ENCODE measurements around the gene RELN.
"Not testable (repeated sequence)": the region's sequence is repeated elsewhere in the genome, so short reads cannot be mapped to it uniquely, and the experiment has no call there.

The RELN gene

DNA sequence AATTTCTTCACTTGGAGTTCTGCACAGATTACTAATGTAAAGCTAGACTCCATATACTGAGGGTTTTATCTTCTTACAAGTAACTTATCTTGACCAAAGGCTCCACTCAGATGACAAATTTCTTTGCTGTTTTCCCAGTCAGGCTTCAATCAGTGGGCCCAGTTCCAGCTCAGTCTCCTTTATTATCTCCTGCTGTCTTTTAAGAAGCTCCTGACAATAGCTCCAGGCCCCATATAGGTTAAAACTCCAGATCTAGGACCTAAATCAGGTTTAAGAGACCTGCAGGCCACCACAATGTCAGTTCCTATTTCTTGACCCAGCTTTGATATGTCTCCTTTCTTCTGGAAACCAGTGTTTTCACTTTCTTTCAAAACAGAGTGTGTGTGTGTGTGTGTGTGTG lies 165.2 kb downstream of the RELN start:
- DNase-seq, result no peak

DNA sequence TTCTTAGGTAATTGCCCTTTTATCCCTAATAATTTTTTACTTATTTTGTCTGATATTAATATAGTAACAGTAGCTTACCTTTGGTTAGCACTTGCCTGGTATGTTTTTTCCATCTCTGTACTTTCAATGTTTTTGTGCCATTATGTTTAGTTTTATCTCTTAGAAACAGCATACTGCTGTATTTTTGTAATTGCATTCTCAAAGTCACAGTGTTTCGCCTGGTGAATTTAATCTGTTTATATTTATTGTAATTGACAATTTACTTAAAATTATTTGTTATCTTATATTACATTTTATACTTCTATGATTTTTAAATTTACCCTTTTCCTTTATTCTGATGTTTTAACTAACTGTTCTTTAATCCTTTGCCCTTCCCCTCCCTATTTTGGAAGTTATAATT lies 166.4 kb downstream of the RELN start:
- DNase-seq, result no peak

DNA sequence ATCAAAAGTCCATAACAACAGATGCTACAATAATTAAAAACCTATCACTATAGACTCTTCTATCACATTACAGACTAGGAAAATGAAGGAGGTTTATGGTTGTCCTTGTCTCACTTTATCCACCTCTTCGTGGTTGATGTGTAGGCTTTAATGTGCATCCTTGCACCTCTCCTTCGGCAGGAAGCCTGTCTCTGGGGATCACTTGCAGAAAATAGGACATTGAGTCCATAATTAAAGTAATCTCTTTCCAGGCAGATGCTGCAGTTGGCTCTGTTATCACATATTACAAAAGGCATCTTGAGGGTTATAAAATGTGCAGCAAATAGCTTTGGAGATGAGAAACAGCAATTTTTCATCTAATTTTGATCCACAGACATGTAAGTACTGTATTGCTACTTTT lies 168.4 kb downstream of the RELN start:
- DNase-seq, result no peak

DNA sequence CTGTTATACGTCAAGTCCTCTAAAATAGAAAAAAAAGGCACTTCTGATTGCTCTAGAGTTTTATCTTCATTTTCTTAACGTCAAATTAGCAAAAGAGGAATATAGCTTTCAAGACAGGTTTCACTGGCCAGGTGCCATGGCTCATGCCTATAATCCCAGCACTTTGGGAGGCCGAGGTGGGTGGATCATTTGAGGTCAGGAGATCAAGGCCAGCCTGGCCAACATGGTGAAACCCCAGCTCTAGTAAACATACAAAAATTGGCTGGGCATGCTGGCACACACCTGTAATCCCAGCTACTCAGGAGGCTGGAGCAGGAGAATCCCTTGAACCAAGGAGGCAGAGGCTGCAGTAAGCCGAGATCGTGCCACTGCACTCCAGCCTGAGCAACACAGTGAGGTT lies 173.5 kb downstream of the RELN start:
- DNase-seq, result not testable (repeated sequence)

DNA sequence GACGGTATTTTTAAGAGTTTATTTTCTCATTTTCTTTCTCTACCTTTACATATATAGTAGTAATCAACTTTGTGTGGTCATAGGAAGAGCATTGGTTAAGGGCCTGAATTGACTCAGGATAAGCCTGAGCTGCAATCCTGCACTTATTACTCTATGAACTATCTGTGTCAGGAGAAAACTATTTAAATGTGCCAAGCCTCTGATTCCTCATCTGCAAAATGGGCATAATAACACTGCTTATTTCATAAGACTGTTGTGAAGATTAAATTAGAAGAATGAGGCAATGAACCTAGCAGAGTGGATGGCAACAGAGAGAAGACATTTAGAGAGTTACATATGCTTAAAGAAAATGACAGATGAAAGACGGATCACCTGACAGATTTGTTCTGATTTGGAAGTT lies 175.5 kb downstream of the RELN start:
- no peak for DNase-seq

DNA sequence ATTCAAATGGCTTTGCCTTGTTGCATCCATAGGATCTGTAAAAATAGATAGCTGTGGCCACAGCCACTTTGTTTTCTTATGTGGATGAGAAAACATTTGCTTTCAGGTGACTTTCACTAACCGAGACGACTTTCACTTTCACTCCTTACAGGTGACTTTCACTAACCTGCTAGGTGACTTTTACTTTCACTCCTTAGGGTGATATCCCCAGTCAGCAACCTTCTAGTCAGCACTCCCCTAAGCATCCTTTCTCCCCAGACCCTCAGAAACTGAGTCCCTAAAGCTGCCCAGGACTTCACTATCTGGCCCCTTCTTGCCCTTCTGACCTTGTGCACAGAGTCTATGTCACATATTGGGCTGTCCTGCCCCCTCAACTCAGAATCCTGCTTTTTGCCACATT lies 177.5 kb downstream of the RELN start:
- no peak for DNase-seq

DNA sequence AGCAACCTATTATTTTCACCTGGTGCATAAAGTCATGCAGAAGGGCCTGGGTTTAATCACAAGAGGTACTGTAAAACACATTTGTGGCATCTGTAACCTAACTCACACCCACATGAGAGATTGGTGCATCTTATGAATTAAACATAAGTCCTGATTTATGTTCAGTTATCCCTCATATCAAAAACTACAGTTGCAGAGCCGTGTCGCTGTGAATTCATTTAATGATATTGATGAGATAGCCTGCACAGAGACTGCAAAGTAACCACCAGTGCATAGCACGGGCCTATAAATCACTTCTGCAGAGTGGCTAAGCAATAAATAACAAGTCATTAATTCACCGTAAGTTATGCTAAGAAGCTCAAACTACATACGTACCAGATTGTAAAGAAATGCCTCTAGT lies 178.2 kb downstream of the RELN start:
- no peak for DNase-seq

DNA sequence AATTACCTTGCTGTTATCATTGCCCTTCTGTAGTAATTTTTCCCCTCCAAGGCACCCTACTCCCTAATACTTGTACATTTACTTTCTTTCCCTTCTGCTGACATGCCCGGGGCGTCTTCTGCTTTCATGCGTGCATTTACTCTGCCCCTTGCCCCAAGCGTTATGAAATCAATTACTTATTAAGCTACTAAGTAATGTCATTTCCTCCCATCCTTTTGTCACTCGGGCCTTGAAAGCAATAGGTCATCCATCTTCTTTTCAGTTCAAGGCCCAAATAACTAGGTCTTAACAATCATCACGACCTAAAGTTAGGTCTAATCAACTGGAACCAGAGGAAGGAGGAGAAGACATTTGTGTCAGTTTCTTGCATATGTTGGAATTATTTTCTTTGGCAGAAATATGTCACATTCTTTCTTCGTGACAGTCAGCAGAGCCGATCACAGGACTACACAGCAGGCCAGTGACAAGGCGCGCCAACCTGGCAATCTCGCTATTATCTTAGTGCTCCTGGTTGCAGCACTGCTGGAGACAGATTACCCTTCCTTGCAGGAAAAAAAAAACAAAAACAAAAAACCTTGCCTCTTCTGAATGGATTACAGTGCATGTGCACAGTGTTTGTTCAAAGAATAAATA lies 179.2 kb downstream of the RELN start:
- no peak for DNase-seq

DNA sequence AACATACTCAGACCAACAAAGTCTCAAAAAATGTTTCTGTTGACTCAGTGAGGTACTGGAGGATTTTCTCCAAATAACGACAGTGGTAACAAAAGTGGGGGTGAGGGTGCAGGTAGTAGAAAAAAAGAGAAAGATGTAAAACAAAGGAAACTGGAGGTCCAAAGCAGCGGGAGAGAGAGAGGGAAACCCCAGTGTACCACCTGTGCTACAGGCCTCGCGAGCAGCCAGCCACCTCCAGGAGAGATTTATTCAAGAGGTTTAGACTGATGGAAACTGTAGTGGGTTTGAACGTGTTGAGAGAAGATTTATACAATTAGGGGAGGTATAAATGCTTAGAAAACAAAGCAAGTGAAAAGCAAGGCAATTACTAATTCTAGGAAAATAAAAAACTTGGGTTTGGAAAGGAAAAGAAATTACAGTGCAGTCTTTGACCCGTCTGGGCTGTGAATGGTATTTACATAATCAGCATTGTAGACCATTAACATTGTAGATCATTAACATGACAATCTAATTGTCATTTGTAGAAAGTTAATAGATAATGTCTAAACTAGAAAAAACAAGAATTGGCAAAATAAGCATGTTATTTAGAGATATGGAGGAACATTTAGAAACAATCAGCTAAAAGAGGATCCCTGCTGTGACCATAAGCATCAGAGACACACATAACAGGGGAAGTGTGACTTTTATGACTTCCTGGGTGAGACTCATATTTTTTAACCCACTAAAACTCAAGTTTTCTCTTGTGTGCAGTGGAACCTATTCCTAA lies 180.0 kb downstream of the RELN start:
- no peak for DNase-seq

DNA sequence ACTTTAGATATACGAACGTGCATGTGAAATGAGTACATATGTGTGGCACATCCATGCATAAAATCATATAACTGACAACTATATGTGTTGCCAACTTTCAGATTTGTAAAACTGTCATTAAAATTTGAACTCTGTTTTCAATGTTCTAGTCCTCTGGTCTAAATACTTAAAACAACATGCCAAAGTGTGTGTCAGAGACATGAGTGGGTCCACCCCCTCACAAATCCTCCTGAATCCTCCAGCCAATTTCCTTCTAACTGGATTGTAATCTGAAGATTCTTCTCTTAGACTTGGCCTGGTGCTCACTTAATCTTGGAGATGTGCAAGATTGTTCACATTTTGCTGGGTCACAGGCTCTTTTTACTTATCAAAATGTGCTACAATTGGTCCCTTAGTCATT lies 184.1 kb downstream of the RELN start:
- no peak for DNase-seq

DNA sequence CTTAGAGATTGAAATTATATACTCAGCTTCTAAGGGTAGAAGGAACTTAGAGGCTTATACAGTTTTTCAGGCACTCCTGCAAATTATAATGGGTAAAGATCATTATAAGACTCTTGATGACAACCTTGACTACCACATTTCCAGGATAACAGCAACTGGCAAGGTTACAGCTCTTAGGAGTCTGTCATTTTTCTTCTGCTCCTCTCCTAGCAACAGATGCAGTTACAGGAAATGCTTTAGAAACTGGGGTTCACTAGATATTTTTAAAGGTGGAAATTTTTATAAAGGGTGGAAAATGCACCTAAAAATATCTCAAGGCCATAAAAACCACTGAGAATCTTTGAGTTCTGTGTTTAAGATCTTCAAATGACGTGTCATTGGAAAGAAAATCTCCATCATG lies 185.8 kb downstream of the RELN start:
- no peak for DNase-seq

DNA sequence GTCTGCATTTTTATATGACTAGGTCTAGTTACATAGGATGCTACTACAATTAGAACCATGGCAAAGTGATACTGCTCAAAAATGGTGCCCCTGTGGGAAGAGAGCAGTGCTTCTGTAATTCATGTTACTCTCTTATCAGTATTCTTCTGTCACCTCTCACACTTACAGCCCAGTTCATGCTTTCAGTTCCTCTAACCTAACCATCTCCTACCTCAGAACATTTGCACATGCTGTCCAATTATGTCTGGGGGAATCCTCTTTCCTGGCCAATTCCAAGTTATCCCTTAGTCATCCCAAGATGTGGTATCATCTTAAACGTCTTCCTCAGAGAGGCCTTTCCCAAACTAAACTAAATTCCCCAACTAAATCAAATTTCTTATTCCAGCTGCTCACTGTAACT lies 190.2 kb downstream of the RELN start:
- no peak for DNase-seq

DNA sequence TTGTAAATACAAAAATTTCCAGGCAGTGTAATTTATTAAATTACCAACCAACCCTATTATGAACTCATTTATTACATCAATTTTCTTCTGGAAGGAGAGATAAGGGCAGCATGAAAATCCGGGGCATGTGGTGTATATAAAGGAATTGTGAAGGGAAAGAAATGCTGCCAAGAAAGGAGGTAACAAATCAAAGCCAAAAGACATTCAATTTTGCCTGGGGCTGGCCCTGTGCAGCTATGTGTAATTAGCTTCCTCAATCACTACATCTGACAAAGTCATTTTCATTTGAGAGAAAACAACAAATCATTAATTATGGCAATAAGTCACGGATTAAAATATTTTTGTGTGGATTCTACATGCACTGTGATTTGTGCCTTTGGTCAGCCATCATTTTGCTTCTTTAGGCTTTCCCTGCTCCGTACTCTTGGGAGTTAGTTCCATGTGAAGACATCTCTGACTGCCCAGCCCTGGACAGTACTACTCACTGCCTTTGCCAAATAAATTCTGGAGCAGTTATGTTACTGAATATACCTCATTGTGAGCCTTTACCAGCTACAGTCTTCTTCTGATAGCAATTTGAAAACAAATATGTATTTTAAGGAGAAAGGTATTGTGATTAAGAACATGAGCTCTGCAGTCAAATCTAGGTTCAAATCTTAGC lies 191.7 kb downstream of the RELN start:
- DNase-seq, result no peak

DNA sequence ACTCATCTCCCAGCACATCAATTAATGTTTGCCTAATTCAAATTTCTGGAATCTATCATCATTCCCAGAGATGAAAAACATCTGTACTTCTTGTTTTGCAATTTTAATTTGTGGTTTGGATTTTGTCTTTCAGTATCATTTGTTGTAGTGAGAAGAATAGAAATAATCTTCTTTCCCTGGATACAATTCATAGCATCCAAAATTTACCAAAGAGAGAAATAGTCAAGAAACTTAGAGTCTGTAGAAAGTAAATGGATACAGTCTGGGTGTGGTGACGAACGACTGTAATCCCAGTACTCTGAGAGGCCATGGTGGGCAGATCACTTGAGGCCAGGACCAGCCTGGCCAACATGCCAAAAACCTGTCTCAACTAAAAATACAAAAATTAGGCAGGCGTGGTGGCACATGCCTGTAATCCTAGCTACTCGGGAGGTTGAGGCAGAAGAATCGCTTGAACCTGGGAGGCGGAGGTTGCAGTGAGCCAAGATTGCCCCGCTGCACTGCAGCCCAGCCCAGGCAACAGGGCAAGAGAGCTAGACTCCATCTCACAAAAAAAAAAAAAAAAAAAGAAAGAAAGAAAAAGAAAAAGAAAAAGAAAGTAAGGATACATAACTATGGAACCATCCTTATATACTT lies 193.0 kb downstream of the RELN start:
- DNase-seq, result no peak

DNA sequence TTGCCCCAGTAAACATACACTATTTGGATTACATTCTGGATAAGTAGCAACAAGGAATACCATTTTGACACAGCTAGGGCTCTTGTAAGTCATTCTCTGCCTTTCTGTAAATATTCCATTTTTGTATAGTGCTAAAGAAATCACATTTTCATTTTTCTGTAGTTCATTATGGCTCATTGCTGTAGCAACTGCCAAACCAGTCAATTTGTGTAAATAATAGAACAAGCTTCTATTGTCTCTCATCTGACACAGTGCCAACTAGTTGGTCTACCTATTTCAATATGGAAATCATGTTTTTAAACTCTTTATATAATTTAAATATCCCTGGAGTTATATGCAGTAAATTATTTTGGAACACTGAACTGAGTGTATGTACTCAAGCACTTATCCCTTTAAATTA lies 193.7 kb downstream of the RELN start:
- no peak for DNase-seq

DNA sequence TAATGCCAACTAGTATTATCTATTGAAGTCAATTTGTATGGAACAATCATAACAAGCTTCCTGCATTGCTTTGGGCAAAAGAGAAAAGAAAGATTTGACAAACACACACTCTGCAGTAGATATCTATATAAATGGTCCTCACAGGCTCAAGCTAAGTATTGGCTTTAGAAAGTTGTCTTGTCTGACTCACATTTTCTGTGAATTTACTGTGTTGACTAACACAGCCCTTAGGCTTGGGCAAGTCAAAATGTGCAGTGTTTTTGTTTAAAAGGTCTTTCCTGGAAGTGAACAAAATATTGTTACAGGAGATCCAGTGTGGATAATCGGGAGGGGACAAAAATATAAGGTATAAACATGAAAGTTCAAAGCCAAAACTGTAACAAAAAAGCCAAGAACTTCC lies 194.4 kb downstream of the RELN start:
- DNase-seq, result no peak

DNA sequence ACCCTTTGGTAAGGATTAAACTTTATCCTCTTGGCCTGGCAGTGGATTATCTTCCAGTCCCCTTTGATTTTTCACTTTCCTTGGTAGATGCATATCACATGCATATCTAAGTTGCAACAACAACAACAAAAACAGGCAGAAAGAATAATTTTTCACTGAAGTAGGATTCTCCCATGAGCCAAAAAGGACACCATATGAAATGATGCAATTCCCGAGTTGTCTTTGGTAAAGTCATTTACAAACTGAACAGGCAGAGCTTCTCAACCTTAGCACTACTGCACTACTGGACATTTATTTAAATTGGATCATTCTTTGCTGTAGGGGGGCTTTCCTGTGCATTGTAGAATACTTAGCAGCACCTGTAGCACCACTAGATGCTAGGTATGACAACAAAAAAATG lies 195.0 kb downstream of the RELN start:
- DNase-seq, result no peak

DNA sequence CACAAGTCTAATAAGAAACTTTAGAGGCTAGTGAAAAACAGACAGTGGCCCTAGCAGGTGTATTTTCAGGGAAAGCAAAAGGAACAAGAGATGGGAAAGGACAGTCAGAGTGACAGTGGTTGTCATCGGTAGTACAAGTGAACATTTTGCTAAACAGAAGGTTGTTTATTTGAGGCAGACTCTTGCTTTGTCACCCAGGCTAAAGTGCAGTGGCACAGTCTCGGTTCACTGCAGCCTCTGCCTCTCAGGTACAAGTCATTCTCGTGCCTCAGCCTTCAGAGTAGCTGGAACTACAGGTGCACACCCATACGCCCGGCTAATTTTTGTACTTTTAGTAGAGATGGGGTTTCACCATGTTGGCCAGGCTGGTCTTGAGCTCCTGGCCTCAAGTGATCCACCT lies 195.8 kb downstream of the RELN start:
- no peak for DNase-seq

DNA sequence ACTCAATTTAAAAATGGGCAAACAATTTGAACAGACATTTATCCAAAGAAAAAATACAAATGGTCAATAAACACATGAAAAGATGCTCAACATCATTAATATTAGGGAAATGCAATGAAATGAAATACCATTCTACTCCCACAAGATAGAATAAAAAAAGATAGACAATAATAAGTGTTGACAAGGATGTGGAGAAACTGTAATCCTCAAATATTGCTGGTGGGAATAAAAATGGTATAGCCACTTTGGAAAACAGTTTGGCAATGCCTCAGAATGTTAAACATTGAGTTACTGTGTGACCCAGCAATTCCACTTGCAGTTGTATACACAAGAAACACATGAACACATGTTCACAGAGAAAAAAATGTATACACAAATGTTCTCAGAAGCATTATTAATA lies 197.6 kb downstream of the RELN start:
- no peak for DNase-seq

DNA sequence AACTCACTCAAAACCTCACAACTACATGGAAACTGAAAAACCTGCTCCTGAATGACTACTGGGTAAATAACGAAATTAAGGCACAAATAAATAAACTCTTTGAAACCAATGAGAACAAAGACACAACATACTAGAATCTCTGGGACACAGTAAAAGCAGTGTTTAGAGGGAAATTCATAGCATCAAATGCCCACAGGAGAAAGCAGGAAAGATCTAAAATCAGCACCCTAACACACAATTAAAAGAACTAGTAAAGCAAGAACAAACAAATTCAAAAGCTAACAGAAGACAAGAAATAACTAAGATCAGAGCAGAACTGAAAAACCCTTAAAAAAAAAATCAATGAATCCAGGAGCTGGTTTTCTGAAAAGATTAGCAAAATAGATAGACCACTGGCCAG lies 202.4 kb downstream of the RELN start:
- not testable (repeated sequence) for DNase-seq

DNA sequence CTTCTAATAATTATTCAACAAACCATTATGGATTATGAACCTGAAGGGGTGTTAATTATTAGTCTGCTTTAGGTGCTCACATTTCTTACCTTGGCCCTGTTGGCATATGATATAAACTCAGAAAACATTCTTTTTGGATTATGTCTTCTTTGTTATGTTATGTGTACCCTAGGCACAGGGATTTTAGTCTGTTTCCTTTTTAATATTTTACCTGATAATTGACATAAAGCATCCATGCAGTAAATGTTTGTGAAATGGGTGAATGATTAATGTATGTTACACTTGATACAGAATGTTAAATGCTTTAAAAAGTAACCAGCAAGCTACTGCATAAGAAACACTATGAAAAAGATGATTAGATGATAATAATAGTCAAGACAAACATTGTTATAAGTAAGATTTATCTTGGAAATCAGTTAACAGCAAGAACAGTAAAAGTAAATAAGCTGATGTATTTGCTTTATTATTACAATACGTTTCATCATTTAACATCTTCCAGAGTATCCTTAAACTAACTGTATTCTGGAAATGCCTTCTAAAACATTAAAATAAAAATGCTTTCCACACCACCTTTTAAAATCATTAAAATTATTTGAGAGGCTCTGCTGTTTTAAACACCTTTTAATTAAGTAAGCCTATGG lies 204.7 kb downstream of the RELN start:
- DNase-seq, result no peak

DNA sequence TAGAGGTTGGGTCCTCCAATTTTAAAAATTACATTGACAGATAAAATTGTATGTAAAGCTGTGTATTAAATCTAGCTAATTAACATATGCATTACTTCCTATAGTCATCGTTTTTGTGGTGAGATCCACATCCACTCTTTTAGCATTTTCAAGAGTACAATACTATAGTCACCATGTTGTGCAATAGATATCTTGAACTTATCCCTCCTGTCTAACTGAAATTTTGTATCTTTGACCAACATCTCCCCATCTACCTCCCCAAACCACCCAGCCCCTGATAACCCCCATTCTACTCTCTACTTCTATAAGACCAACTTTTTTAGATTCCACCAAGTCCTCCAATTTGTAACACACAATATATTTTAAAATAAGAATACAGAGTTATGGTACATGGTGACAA lies 208.0 kb downstream of the RELN start:
- DNase-seq, result no peak

DNA sequence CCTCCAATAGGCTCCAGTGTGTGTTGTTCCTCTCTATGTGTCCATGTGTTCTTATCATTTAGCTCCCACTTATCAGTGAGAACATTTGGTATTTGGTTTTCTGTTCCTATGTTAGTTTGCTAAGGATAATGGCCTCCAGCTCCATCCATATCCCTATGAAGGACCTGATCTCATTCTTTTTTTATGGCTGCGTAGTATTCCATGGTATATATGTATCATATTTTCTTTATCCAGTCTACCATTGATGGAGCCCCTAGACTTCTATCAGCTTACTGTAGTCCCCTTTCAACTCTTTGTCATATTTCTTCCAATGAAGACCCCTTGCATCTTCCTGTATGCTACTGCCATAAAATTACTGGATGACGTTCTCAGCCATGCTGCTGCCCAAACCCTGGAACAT lies 208.9 kb downstream of the RELN start:
- not testable (repeated sequence) for DNase-seq
